HEK293T (cell line): ENCODE results near the gene GABPA.
A peak's percentile ranks its signal among the peaks of the same experiment; 100 is the strongest.
"Not testable (repeated sequence)": the region's sequence is repeated elsewhere in the genome, so short reads cannot be mapped to it uniquely, and the experiment has no call there.

Experiments
- CTCF ChIA-PET: fragments of 350-600 bp; formaldehyde crosslinking; extraction: SDS; loops from one replicate; lab custom pipeline; 2021; ENCODE audit warnings: antibody characterized with exemption, inconsistent platforms; lab: Yijun Ruan, JAX
- POLR2A ChIA-PET: fragments of 350-600 bp; formaldehyde crosslinking; extraction: SDS; loops from one replicate; lab custom pipeline; 2020; ENCODE audit warnings: antibody characterized with exemption, inconsistent platforms; lab: Yijun Ruan, JAX
- DNase-seq: peaks from one replicate; pipeline ENCODE4 v3.0.0; 2012; ENCODE audit warnings: mixed read lengths; ENCODE audit errors: extremely low spot score
- ARNT ChIP-seq: fragments of 450-650 bp; IDR thresholded peaks from 2 replicates; pipeline ENCODE4 v1.6.1; 2017; ENCODE audit warnings: mild to moderate bottlenecking
- BHLHE40 ChIP-seq: fragments of 450-650 bp; IDR thresholded peaks from 2 replicates; pipeline ENCODE4 v1.6.1; 2016; ENCODE audit warnings: mild to moderate bottlenecking, moderate library complexity, borderline replicate concordance
- CTBP1 ChIP-seq: fragments of 450-650 bp; IDR thresholded peaks from 2 replicates; pipeline ENCODE4 v1.6.1; 2016; ENCODE audit warnings: borderline replicate concordance
- ELF4 ChIP-seq: fragments of 450-650 bp; IDR thresholded peaks from 2 replicates; pipeline ENCODE4 v1.6.1; 2017; ENCODE audit warnings: antibody characterized with exemption
- FOXA1 ChIP-seq: fragments of 450-650 bp; IDR thresholded peaks from 2 replicates; pipeline ENCODE4 v1.6.1; 2016; ENCODE audit warnings: mild to moderate bottlenecking
- FOXK2 ChIP-seq: fragments of 450-650 bp; IDR thresholded peaks from 2 replicates; pipeline ENCODE4 v1.6.1; 2016; ENCODE audit warnings: mild to moderate bottlenecking
- FOXM1 ChIP-seq: fragments of 450-650 bp; IDR thresholded peaks from 2 replicates; pipeline ENCODE4 v1.6.1; 2017; ENCODE audit warnings: mild to moderate bottlenecking, borderline replicate concordance
- HDGF ChIP-seq: fragments of 450-650 bp; IDR thresholded peaks from 2 replicates; pipeline ENCODE4 v1.6.1; 2017; ENCODE audit warnings: antibody characterized with exemption, borderline replicate concordance
- L3MBTL2 ChIP-seq: fragments of 450-650 bp; conservative IDR thresholded peaks from 2 replicates; pipeline ENCODE4 v1.6.1; 2016; ENCODE audit warnings: mild to moderate bottlenecking
- LEF1 ChIP-seq: fragments of 450-650 bp; IDR thresholded peaks from 2 replicates; pipeline ENCODE4 v1.6.1; 2017; ENCODE audit warnings: mild to moderate bottlenecking, borderline replicate concordance
- NFRKB ChIP-seq: fragments of 450-650 bp; IDR thresholded peaks from 2 replicates; pipeline ENCODE4 v1.6.1; 2016; ENCODE audit warnings: mild to moderate bottlenecking, moderate library complexity
- PKNOX1 ChIP-seq: fragments of 450-650 bp; IDR thresholded peaks from 2 replicates; pipeline ENCODE4 v1.6.1; 2016
- SP1 ChIP-seq: fragments of 450-650 bp; IDR thresholded peaks from 2 replicates; pipeline ENCODE4 v1.6.1; 2017
- SUZ12 ChIP-seq: fragments of 450-650 bp; IDR thresholded peaks from 2 replicates; pipeline ENCODE4 v1.6.1; 2016; ENCODE audit warnings: mild to moderate bottlenecking
- TARDBP ChIP-seq: fragments of 450-650 bp; IDR thresholded peaks from 2 replicates; pipeline ENCODE4 v1.6.1; 2016
- ZNF384 ChIP-seq: fragments of 450-650 bp; IDR thresholded peaks from 2 replicates; pipeline ENCODE4 v1.6.1; 2016

GABPA gene

DNA sequence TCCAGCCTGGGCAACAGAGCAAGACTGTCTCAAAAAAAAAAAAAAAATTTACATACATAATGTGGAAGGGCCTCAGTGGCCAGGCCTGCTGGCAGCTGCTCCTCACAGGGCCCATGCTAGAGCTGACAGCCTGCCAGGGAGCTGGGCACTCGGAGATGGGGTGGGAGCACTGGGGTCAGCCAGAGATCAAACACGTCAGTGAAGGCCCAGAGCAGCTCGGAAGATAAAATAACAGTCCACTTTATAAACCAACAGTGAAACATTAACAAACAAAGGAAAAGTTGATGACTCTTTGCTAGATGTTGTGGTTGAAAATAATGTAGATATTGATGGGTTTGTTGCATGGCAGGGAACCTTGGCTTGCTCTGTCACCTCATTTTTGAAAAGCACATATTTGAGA, 42.8 kb upstream of the GABPA start:
- CTCF ChIA-PET, result no interaction called here
- no peak for DNase-seq
- POLR2A ChIA-PET, result no interaction called here
- TF ChIP-seq FOXM1 (no peak), LEF1 (no peak), HDGF (no peak), FOXA1 (no peak)

DNA sequence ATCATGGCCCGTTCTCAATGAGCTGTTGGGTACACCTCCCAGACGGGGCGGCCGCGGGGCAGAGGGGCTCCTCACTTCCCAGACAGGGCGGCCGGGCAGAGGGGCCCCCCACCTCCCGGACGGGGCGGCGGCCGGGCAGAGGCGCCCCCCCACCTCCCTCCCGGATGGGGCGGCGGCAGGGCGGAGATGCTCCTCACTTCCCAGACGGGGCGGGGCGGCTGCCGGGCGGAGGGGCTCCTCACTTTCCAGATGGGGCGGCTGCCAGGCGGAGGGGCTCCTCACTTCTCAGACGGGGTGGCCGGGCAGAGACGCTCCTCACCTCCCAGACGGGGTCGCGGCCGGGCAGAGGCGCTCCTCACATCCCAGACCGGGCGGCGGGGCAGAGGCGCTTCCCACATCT, 39.3 kb upstream of the GABPA start:
- POLR2A ChIA-PET, DNase-seq, CTCF ChIA-PET: not testable (repeated sequence)

DNA sequence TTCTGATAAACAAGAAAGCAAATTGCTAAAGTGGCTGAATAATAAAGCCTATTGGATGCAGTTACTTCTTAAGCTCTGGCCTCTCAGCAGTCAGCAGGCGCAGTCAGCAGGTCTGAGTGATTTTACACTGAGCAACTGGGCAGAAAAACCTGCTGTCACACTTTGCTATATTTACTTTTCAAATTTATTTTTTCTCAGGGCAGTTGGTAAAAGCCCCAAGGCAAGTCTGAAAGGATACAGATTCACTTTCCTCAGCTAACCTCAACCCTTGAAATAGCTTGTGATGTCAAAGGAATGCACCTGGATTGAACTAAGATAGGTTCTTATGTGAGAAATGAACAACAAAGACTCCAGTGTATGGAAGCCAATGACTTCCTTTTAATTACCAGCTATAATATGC, 34.0 kb upstream of the GABPA start:
- ChIA-PET CTCF (interaction anchor here (0.7 kb wide), 1 partner anchor 496 kb away, joined by 3 read pairs; no protein-coding TSS in a partner anchor), POLR2A (no interaction called here)
- no peak for DNase-seq
- TF ChIP-seq ELF4 (no peak), L3MBTL2 (no peak), LEF1 (no peak), FOXK2 (no peak), ARNT (no peak), TARDBP (no peak)

DNA sequence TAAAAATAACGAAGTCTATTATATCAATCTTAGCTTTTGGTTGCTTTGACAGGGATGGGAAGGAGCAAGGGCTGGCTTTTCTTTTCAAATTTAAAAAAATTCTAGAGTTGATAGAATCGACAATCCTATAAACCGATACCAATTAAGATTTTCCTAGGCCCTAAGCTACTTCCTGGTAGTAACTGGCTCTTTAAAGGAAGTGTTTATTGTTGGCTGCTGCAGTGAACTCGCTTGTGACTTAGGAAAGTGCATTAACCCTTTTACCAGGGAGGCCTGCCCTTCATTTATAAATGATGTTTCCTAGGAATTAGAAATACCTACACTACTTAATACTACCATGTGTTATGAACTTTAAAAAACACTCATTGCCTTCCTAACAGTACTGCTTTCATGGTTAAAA, 33.2 kb upstream of the GABPA start:
- POLR2A ChIA-PET, result no interaction called here
- no peak for DNase-seq
- TF ChIP-seq TARDBP (no peak), ELF4 (no peak), PKNOX1 (no peak), NFRKB (no peak), FOXA1 (no peak), HDGF (no peak), BHLHE40 (no peak), L3MBTL2 (no peak), ARNT (no peak)
- CTCF ChIA-PET, result no interaction called here

DNA sequence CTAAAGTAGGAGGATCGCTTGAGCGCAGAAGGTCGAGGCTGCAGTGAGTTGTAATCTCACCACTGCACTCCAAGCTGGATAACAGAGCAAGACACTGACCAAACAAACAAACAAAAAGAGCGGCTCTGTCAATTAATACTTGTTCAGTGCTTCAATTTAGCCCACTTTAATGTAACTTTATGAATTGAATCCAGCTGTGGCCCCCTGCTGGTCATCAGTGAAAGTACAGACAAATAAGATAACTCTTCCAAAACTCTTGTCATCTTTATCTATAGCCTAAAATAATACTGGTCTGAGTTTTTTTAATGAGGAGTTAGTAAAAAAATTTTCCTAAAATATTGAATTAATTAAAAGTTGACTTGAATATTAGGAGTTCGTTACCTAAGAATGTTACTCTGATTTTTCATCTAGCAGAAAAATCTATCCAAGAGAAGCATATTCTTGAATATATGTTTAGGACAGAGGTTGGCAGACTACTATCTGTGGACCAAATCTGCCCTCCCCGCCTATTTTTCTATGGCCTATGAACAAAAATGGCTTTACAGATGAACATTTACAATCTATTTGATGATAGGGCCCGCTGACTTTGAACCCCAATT, 26.2 kb upstream of the GABPA start:
- ChIA-PET POLR2A (no interaction called here), CTCF (interaction anchor here (0.7 to 2.3 kb wide), 4 partner anchors 10 to 295 kb away, joined by 3 to 13 read pairs (median 4); no protein-coding TSS in a partner anchor)
- peak; percentile 39 for DNase-seq
- TF ChIP-seq CTBP1 (no peak), NFRKB (no peak)

- DNase-seq, result no peak
- ChIA-PET CTCF (no interaction called here), POLR2A (no interaction called here)
- TF ChIP-seq PKNOX1, result no peak
- no peak for TF ChIP-seq BHLHE40
- TF ChIP-seq LEF1, result no peak
- TF ChIP-seq HDGF, result no peak
- TF ChIP-seq TARDBP, result no peak
These were observed 25.0 kb upstream of the GABPA start for GRCh38 chr21:25709684-25710265.

DNA sequence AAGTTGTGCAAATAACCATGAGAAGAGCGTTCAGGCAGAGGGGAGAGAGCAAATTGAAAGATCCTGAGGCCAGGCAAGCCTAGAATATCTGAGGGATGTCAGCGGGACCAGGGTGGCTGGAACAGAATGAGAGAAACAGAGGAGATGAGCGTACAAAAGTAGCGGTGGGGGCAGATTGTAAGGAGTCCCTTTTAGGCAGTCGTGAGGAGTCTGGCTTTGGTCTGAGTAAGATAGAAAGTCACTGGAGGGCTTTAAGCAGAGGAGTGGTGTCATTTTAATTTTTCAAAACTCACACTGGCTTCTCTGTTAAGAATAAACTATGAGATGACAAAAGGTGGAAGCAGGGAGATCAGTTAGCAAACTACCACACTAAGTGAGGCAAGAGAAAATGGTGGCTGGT, 24.2 kb upstream of the GABPA start:
- ChIA-PET POLR2A (no interaction called here), CTCF (no interaction called here)
- TF ChIP-seq CTBP1 (no peak), NFRKB (no peak), L3MBTL2 (no peak), FOXM1 (no peak), BHLHE40 (no peak), HDGF (no peak), ELF4 (no peak), ARNT (no peak), FOXA1 (no peak), PKNOX1 (no peak), TARDBP (no peak), FOXK2 (no peak), SP1 (no peak), LEF1 (no peak), SUZ12 (no peak), ZNF384 (no peak)
- no peak for DNase-seq

- DNase-seq, CTCF ChIA-PET, POLR2A ChIA-PET: not testable (repeated sequence)
These were observed 20.7 kb upstream of the GABPA start for GRCh38 chr21:25714066-25714465.
